Natural killer cell (primary cell): ENCODE results near the gene NDUFV1. TPM values are rescaled to one million over a fixed set of nuclear protein-coding genes. Genes with fewer than 3 reads are reported as not detected.
"Not testable (repeated sequence)": the region's sequence is repeated elsewhere in the genome, so short reads cannot be mapped to it uniquely, and the experiment has no call there.

Source experiments
- ATAC-seq, 3 donors: fragments of 150-1000 bp in 2 of 3; fragments of 200-7000 bp in 1 of 3; cut with Tn5 transposase; 1 replicate in 1 of 3; 2 replicates in 2 of 3; pipeline ENCODE4 v1.10.0; 2021; ENCODE audit warnings: mild to moderate bottlenecking in 2 of 3, moderate library complexity in 2 of 3
- DNase-seq, 2 donors: peaks; one replicate each; pipeline versions ENCODE4 v3.0.0 to v3.0.0-alpha.2; 2013 to 2021; ENCODE audit warnings: mixed read lengths in 1 of 2
- H3K27ac ChIP-seq: one replicate; pipeline ENCODE4 v1.5.1; 2013; ENCODE audit warnings: mild to moderate bottlenecking, low read length
- H3K27me3 ChIP-seq: one replicate; pipeline ENCODE4 v1.6.1; 2013; ENCODE audit warnings: low read length; ENCODE audit not compliant: control insufficient read depth, insufficient read depth
- H3K36me3 ChIP-seq: one replicate; pipeline ENCODE4 v1.6.1; 2013; ENCODE audit warnings: low read length; ENCODE audit not compliant: control insufficient read depth, insufficient read depth
- H3K4me1 ChIP-seq: one replicate; pipeline ENCODE4 v1.6.1; 2013; ENCODE audit warnings: low read length; ENCODE audit not compliant: control insufficient read depth, insufficient read depth
- H3K4me3 ChIP-seq: one replicate; pipeline ENCODE4 v1.5.1; 2013; ENCODE audit warnings: low read length
- H3K9me3 ChIP-seq: one replicate; pipeline ENCODE4 v1.6.1; 2013; ENCODE audit warnings: low read length; ENCODE audit not compliant: control insufficient read depth, insufficient read depth
- H3K27ac Mint-ChIP-seq, 2 donors: one replicate each; pipeline ENCODE4 v1.8.0; 2022; ENCODE audit warnings: mild to moderate bottlenecking in 2 of 2, mixed read lengths in 2 of 2, moderate library complexity in 1 of 2
- H3K27me3 Mint-ChIP-seq, 2 donors: one replicate each; pipeline ENCODE4 v1.8.0; 2022; ENCODE audit warnings: low read depth in 2 of 2, mixed read lengths in 2 of 2
- H3K36me3 Mint-ChIP-seq: one replicate; pipeline ENCODE4 v1.8.0; 2022; ENCODE audit warnings: mixed read lengths
- H3K4me1 Mint-ChIP-seq, 2 donors: one replicate each; pipeline ENCODE4 v1.8.0; 2022; ENCODE audit warnings: mixed read lengths in 2 of 2
- H3K4me3 Mint-ChIP-seq: one replicate; pipeline ENCODE4 v1.8.0; 2022; ENCODE audit warnings: mild to moderate bottlenecking, moderate library complexity, mixed read lengths
- H3K9me3 Mint-ChIP-seq, 2 donors: one replicate each; pipeline ENCODE4 v1.8.0; 2022; ENCODE audit warnings: mixed read lengths in 2 of 2
- WGBS: methylation state at CpG from one replicate; pipeline ENCODE4 v1.1.7; 2013; ENCODE audit warnings: missing lambda C conversion rate; ENCODE audit not compliant: insufficient coverage; 5-methylcytosine and 5-hydroxymethylcytosine counted together
- intact Hi-C: fragments of 100-400 bp; cut with micrococcal nuclease; formaldehyde crosslinking; loops from one replicate; pipeline ENCODE4 v1.14.2; 2022
- total RNA-seq, 4 donors: library from RNA; stranded (reverse); fragments of 120-200 nt in 1 of 4; gene quantifications; one replicate each; pipeline versions ENCODE4 v1.2.3 to v1.2.4, GENCODE V29; 2013 to 2022
- TF ChIP-seq, protein P1 (sequence below): fragments of 200-600 bp; IDR thresholded peaks from one replicate; pipeline ENCODE4 v1.8.0; 2022; ENCODE audit warnings: antibody characterized with exemption

NDUFV1 gene
- total RNA-seq, 3 donors from 2014 or later (not counting 1 experiment from before 2014, with no cell fraction given), result 346 to 393 (median 360) TPM

DNA sequence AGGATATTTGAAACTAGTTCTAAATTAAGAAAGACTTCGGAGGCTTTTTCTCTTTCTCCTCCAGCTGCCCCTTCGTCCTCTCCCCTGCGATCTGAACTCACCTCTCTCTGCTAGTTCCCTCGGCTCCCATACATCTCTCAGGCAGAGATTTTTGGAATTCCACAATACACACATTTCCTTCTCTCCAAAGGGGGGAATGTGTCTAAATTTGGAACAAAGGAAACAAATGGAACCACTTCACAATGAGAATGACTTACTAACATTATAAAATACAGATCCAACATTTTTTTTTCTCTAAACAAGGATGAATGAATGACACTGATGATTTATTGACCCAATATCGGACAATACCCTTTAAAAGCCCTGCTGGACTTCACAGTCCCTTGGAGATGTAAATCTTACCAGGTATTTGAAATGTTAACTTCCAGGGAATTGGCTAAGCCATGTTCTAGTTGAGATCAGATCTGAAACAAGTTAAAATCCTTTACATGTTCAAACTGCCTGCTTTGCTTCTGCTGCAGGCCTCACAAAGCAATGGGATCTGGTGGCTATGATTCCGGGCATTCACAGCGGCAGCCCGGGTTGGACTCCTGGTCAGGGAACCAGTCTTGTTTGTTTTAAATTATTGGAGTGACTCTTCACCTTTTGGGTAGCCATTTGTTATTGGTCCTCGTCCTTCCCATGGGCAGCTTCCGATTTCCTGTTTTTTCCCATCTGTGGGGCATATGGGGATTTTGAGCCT is 43.6 kb upstream of the NDUFV1 start:
- no peak overlapping the region for H3K27ac ChIP-seq
- peaks cover 10% of the 10 kb centered on the region for H3K4me1 ChIP-seq
- 89% methylated on average over 10 of the region's 10 CpGs for WGBS
- peaks cover 1% of the 10 kb centered on the region for H3K27me3 ChIP-seq
- Mint-ChIP-seq H3K36me3 (no peaks in the 10 kb centered on the region), H3K4me3 (no peak overlapping the region), H3K4me1 (peaks cover 9 to 10% of the 10 kb centered on the region in 2 donors), H3K9me3 (no peaks in the 10 kb centered on the region), H3K27me3 (peaks cover 18 to 28% of the 10 kb centered on the region in 2 donors), H3K27ac (no peak overlapping the region)
- no peaks in the 10 kb centered on the region for H3K36me3 ChIP-seq
- DNase-seq, result no peak
- TF ChIP-seq, protein P1, sequence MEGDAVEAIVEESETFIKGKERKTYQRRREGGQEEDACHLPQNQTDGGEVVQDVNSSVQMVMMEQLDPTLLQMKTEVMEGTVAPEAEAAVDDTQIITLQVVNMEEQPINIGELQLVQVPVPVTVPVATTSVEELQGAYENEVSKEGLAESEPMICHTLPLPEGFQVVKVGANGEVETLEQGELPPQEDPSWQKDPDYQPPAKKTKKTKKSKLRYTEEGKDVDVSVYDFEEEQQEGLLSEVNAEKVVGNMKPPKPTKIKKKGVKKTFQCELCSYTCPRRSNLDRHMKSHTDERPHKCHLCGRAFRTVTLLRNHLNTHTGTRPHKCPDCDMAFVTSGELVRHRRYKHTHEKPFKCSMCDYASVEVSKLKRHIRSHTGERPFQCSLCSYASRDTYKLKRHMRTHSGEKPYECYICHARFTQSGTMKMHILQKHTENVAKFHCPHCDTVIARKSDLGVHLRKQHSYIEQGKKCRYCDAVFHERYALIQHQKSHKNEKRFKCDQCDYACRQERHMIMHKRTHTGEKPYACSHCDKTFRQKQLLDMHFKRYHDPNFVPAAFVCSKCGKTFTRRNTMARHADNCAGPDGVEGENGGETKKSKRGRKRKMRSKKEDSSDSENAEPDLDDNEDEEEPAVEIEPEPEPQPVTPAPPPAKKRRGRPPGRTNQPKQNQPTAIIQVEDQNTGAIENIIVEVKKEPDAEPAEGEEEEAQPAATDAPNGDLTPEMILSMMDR, result no peak
- ATAC-seq, result no peak
- intact Hi-C loops, result no loop called here
- H3K4me3 ChIP-seq, result no peak overlapping the region
- no peaks in the 10 kb centered on the region for H3K9me3 ChIP-seq

DNA sequence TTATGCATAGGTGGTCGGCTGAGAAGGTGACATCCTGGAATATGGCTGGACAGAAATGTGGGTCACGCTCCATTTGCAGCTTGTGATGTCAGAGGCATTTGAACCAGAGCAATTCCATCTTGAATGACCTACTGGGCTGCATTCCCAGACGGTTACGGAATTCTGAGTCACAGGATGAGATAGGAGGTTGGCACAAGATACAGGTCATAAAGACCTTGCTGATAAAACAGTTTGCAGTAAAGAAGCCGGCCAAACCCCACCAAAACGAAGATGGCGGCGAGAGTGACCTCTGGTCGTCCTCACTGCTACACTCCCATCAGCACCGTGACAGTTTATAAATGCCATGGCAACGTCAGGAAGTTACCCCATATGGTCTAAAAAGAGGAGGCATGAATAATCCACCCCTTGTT is 43.0 kb upstream of the NDUFV1 start:
- H3K9me3 Mint-ChIP-seq, H3K4me3 ChIP-seq, H3K36me3 Mint-ChIP-seq, ATAC-seq, DNase-seq, H3K4me1 Mint-ChIP-seq, H3K4me3 Mint-ChIP-seq, H3K27ac Mint-ChIP-seq, intact Hi-C loops, H3K9me3 ChIP-seq, H3K27ac ChIP-seq, H3K27me3 ChIP-seq, H3K36me3 ChIP-seq: not testable (repeated sequence)
- H3K4me1 ChIP-seq, result peaks cover 10% of the 10 kb centered on the region
- peaks cover 16 to 23% of the 10 kb centered on the region in 2 donors for H3K27me3 Mint-ChIP-seq
- 86% methylated on average over 11 of the region's 11 CpGs for WGBS

DNA sequence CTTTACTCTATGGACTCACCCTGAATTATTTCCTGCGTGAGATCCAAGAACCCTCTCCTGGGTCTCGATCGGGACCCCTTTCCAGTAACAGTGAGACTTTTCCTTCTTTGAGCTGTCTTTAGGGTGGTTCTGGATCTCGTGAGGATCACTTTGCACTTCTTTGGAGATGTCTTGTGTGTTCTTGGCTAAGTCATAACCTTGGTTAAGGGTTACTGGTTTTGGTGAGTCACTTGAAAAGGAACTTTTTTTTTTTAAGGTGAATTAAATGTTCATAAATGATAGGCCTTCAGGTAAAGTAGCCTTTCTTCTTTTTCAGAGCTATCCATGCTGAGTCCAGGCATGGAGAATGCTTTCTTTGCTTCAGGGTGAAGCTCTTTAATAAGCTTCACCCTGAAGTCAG is 42.5 kb upstream of the NDUFV1 start:
- DNase-seq (no peak), ATAC-seq (no peak)
- H3K9me3 ChIP-seq, result no peaks in the 10 kb centered on the region
- TF ChIP-seq, protein P1, result no peak
- intact Hi-C loops, result no loop called here
- Mint-ChIP-seq H3K36me3 (no peaks in the 10 kb centered on the region), H3K9me3 (no peaks in the 10 kb centered on the region), H3K4me1 (peaks cover 9 to 10% of the 10 kb centered on the region in 2 donors), H3K27me3 (peaks cover 14 to 17% of the 10 kb centered on the region in 2 donors), H3K27ac (no peak overlapping the region), H3K4me3 (no peak overlapping the region)
- WGBS, result 84% methylated on average over 4 of the region's 4 CpGs
- H3K4me1 ChIP-seq, result peaks cover 10% of the 10 kb centered on the region
- H3K4me3 ChIP-seq, result no peak overlapping the region
- no peak overlapping the region for H3K27ac ChIP-seq
- no peaks in the 10 kb centered on the region for H3K36me3 ChIP-seq
- no peaks in the 10 kb centered on the region for H3K27me3 ChIP-seq

DNA sequence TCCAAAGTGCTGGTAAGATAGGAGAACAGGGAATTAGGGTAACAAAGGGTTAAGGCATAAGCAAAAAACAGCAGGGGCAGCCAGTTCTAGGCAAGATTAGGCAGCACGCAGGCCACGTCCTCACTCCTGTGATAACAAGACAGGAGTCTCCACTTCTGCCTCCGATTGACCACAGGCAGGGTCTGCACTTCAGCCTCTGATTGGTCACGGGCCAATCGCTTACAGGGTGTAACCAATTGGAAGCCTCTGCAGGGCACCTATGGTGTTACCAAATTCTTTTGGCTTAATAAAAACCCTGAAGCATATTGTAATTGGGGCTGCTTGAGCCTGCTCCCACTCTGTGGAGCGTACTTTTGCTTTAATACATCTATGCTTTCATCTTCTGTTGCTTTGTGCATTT is 35.3 kb upstream of the NDUFV1 start:
- intact Hi-C loops, result loop anchor here (5.0 kb wide), 1 partner anchor 36 kb away; the partner anchor contains the start of gene NDUFV1
- H3K4me1 Mint-ChIP-seq, result peaks cover 0 to 5% of the 10 kb centered on the region in 2 donors
- TF ChIP-seq, protein P1, result no peak

More for the DNA sequence above, 35.3 kb upstream of the NDUFV1 start:
- H3K27ac ChIP-seq, result no peak overlapping the region
- no peak for ATAC-seq
- no peak overlapping the region for H3K4me3 ChIP-seq
- H3K4me3 Mint-ChIP-seq, result no peak overlapping the region
- no peaks in the 10 kb centered on the region for H3K4me1 ChIP-seq
- H3K27ac Mint-ChIP-seq, result no peak overlapping the region
- H3K9me3 Mint-ChIP-seq, result no peaks in the 10 kb centered on the region
- H3K9me3 ChIP-seq, result no peaks in the 10 kb centered on the region
- H3K27me3 ChIP-seq, result no peaks in the 10 kb centered on the region
- no peaks in the 10 kb centered on the region for H3K36me3 Mint-ChIP-seq
- peaks cover 0 to 3% of the 10 kb centered on the region in 2 donors for H3K27me3 Mint-ChIP-seq
- H3K36me3 ChIP-seq, result no peaks in the 10 kb centered on the region
- WGBS, result 78% methylated on average over 6 of the region's 6 CpGs
- no peak for DNase-seq
